Cardiac fibroblast (primary cell): Measurements from ENCODE around the gene RASL10A.

Experiments
- DNase-seq, 2 donors: peaks; one replicate each; pipeline versions ENCODE4 v3.0.0 to v3.0.0-alpha.2; 2010; ENCODE audit warnings: low read depth in 2 of 2
- H3K4me3 ChIP-seq, 2 donors: replicated peaks in 1 of 2; 1 replicate in 1 of 2; 2 replicates in 1 of 2; pipeline ENCODE4 v1.5.1; 2011; ENCODE audit warnings: low read depth in 2 of 2, low read length in 2 of 2, mild to moderate bottlenecking in 2 of 2, moderate library complexity in 1 of 2
- TF ChIP-seq, protein P1 (sequence below): IDR thresholded peaks from one replicate; pipeline ENCODE4 v1.5.1; 2011; ENCODE audit warnings: low read depth, mild to moderate bottlenecking, low read length, inconsistent platforms

Gene RASL10A

GRCh38 chr22:29270475-29271271 is 44.8 kb downstream of the RASL10A start:
- peak; percentile 33 to 39 for DNase-seq
- TF ChIP-seq, protein P1, sequence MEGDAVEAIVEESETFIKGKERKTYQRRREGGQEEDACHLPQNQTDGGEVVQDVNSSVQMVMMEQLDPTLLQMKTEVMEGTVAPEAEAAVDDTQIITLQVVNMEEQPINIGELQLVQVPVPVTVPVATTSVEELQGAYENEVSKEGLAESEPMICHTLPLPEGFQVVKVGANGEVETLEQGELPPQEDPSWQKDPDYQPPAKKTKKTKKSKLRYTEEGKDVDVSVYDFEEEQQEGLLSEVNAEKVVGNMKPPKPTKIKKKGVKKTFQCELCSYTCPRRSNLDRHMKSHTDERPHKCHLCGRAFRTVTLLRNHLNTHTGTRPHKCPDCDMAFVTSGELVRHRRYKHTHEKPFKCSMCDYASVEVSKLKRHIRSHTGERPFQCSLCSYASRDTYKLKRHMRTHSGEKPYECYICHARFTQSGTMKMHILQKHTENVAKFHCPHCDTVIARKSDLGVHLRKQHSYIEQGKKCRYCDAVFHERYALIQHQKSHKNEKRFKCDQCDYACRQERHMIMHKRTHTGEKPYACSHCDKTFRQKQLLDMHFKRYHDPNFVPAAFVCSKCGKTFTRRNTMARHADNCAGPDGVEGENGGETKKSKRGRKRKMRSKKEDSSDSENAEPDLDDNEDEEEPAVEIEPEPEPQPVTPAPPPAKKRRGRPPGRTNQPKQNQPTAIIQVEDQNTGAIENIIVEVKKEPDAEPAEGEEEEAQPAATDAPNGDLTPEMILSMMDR = no peak
- peak overlapping the region; percentile 84 to 88 for H3K4me3 ChIP-seq

DNA sequence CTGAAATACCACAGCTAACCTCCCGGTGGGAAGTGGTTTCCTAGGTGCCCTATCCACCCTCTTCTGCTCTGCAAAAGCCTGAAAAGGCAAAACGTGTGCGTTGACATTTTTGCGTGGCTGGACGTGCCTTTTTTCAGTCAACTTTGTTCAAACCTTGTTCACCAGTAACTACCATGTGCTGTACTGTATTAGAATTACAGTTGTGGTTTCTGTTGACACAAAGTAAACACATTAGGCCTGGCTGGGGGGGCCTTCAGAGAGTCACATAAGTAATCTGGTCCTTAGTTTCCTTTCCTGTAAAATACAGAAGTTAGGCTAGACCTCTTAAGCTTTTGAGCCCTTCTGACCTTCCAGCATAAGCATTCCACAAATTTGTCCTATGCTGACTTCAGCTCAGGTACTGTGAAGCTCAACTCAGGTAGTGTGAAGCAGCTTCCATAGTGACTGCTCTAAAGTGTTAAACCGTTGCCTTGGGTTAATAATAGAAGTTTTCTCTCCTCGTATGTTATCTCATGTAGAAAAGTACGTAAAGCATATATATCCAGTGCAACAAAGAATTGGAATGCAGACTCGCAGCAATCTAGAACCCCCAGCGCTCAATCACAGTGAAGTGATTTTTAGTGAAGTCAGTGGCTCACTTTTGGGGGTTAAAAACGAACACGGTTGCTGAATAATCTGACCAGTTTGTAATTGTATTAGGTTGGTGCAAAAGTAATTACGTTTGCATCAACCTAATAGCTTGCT is 45.6 kb downstream of the RASL10A start:
- TF ChIP-seq, protein P1 = no peak
- H3K4me3 ChIP-seq = peak overlapping the region; percentile 84 to 88
- peak in 1 of 2 donors; percentile 22 for DNase-seq

GRCh38 chr22:29269230-29269604 is 46.3 kb downstream of the RASL10A start:
- TF ChIP-seq, protein P1 = no peak
- peak overlapping the region; percentile 84 to 88 for H3K4me3 ChIP-seq
- peak in 1 of 2 donors; percentile 13 for DNase-seq

GRCh38 chr22:29268511-29269229 is 46.8 kb downstream of the RASL10A start:
- H3K4me3 ChIP-seq = peak overlapping the region; percentile 84 to 88
- TF ChIP-seq, protein P1 = no peak
- peak; percentile 65 to 86 for DNase-seq

GRCh38 chr22:29267858-29268510 is 47.5 kb downstream of the RASL10A start, which contains the start of the genes EWSR1 and RHBDD3:
Gene EWSR1, plus strand, starts transcription at chr22:29268268. Its CDS starts 69 bp downstream, at chr22:29268337.
Gene RHBDD3, minus strand, starts transcription at chr22:29267981. Its CDS starts 2,355 bp downstream, at chr22:29265626.
- TF ChIP-seq, protein P1 = no peak
- peak; percentile 99 for DNase-seq
- peak within 1 kb of the TSS; percentile 84 to 88 for H3K4me3 ChIP-seq

DNA sequence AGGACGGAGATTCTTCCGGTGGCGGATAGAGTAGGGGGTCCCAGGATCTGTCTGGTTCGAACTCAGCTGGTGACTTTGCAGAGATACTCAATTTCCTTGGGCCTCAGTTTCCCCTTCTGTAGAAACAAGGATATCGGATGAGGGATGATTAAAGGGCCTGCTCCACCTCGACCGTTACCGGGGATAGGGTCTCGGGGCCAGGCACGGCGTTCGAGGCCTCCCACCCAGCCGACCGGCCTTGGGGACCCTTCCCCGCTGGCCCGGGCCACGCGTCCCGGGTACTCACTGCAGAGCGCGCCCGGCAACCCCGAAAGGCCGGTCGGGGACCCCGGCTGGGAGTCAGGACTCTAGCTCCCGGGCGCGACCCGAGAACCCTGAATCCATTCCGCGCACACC is 48.0 kb downstream of the RASL10A start:
- TF ChIP-seq, protein P1 = no peak
- peak overlapping the region; percentile 84 to 88 for H3K4me3 ChIP-seq
- DNase-seq = no peak
